Colonic mucosa (tissue), 4 donors: Measurements from ENCODE around the gene KRT85. TPM values are rescaled to one million over a fixed set of nuclear protein-coding genes. Genes with fewer than 3 reads are reported as not detected.

Source experiments
- DNase-seq: peaks from one replicate; pipeline ENCODE4 v3.0.0-alpha.2; 2020
- H3K27ac ChIP-seq: fragments of 200-600 bp; one replicate; pipeline ENCODE4 v1.8.0; 2021
- H3K27me3 ChIP-seq: fragments of 200-600 bp; one replicate; pipeline ENCODE4 v1.8.0; 2021
- H3K36me3 ChIP-seq: fragments of 200-600 bp; one replicate; pipeline ENCODE4 v1.8.0; 2021
- H3K4me1 ChIP-seq: fragments of 200-600 bp; one replicate; pipeline ENCODE4 v1.8.0; 2021; ENCODE audit warnings: mild to moderate bottlenecking
- H3K4me3 ChIP-seq: fragments of 200-600 bp; one replicate; pipeline ENCODE4 v1.8.0; 2021
- H3K9ac ChIP-seq, 2 donors: one replicate each; pipeline ENCODE4 v1.7.0; 2013; ENCODE audit warnings: control low read depth in 2 of 2, low read depth in 2 of 2, low read length in 2 of 2
- H3K9me3 ChIP-seq: fragments of 200-600 bp; one replicate; pipeline ENCODE4 v1.8.0; 2021
- CTCF ChIP-seq: fragments of 200-600 bp; IDR thresholded peaks from one replicate; pipeline ENCODE4 v1.8.0; 2022; ENCODE audit warnings: antibody characterized with exemption, mild to moderate bottlenecking
- intact Hi-C: fragments of 100-400 bp; cut with DNase I; formaldehyde crosslinking; loops from one replicate; pipeline ENCODE4 v1.14.1; 2022
- total RNA-seq, 2 donors: library from RNA; stranded (reverse); fragmentation: NEBNext Ultra II Directional in 1 of 2; extraction: Animal tissue kit (Norgen Biotek cat#: 25700) in 1 of 2; gene quantifications; one replicate each; pipeline ENCODE4 v1.2.1, GENCODE V29; 2021
- donor health status: healthy.
- donor health status: DM: no; HTN: no; CAD: no.
- donor health status: DM: no; HTN: no; CAD: no.

Gene KRT85
- total RNA-seq, 2 donors from 2014 or later: not detected

DNA sequence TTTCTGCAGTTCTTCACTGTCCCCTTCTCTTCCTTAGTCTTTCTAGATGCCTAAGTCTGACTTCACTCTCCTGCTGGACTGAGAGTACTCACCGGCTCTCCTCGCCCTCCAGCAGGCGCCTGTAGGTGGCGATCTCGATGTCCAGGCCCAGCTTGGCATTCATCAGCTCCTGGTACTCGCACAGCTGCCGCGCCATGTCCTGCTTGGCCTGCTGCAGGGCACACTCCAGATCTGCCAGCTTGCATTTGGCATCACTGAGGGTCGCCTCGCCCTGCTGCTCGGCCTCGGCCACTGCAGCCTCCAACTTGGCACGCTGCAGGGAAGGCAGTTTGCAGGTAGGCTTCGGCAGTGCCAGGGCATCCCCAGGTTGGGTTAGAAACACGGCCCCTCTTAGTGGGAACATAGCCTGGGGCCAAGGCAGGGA is 13.0 kb upstream of the KRT85 start:
- DNase-seq: peak; percentile 34

GRCh38 chr12:52379536-52379935 is 12.3 kb upstream of the KRT85 start:
- H3K4me1 ChIP-seq: no peaks in the 10 kb centered on the region
- intact Hi-C loops: loop anchor here (10.0 kb wide), 1 partner anchor 595 kb away; no protein-coding TSS in a partner anchor
- no peak for TF ChIP-seq CTCF
- H3K27ac ChIP-seq: no peak overlapping the region
- no peaks in the 10 kb centered on the region for H3K27me3 ChIP-seq
- no peak overlapping the region for H3K9ac ChIP-seq
- no peak overlapping the region for H3K4me3 ChIP-seq
- no peaks in the 10 kb centered on the region for H3K9me3 ChIP-seq
- DNase-seq: no peak
- H3K36me3 ChIP-seq: no peaks in the 10 kb centered on the region

More for the DNA sequence above, 13.0 kb upstream of the KRT85 start:
- Histone ChIP-seq H3K4me1 (no peaks in the 10 kb centered on the region), H3K4me3 (no peak overlapping the region), H3K27me3 (no peaks in the 10 kb centered on the region), H3K27ac (no peak overlapping the region), H3K9me3 (no peaks in the 10 kb centered on the region), H3K9ac (no peak overlapping the region), H3K36me3 (no peaks in the 10 kb centered on the region)
- peak; percentile 34 for TF ChIP-seq CTCF
- intact Hi-C loops: no loop called here

- TF ChIP-seq CTCF: no peak
- Histone ChIP-seq H3K4me1 (no peaks in the 10 kb centered on the region), H3K27me3 (no peaks in the 10 kb centered on the region), H3K9me3 (no peaks in the 10 kb centered on the region), H3K36me3 (no peaks in the 10 kb centered on the region), H3K27ac (no peak overlapping the region), H3K9ac (no peak overlapping the region), H3K4me3 (no peak overlapping the region)
- no peak for DNase-seq
- intact Hi-C loops: loop anchor here (10.0 kb wide), 1 partner anchor 597 kb away; no protein-coding TSS in a partner anchor
Observed at GRCh38 chr12:52378091-52378490, 10.8 kb upstream of the KRT85 start.

DNA sequence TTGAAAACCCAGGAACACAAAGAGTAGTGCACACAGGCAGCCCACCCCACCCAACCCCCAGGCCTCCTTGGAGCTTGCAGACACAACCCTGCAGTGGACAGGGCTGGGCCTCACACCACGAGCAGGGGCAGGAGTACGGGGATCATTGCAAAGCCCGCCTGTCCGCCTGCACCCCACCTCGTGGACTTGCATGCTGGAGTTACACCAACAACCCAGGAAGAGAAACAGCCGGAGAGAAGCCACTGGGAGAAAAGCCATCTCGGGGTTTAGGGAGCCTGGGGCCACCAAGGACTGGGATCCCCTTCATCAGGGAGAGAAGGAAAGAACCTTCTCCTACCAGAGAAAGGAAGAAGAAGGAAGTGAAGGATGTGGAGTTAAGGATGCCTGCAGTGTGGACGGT is 10.0 kb upstream of the KRT85 start:
- no peak for TF ChIP-seq CTCF
- DNase-seq: no peak
- no peaks in the 10 kb centered on the region for H3K36me3 ChIP-seq
- intact Hi-C loops: loop anchor here (10.0 kb wide), 1 partner anchor 598 kb away; no protein-coding TSS in a partner anchor
- no peaks in the 10 kb centered on the region for H3K4me1 ChIP-seq
- H3K4me3 ChIP-seq: no peak overlapping the region
- no peak overlapping the region for H3K9ac ChIP-seq
- no peaks in the 10 kb centered on the region for H3K27me3 ChIP-seq
- H3K27ac ChIP-seq: no peak overlapping the region
- no peaks in the 10 kb centered on the region for H3K9me3 ChIP-seq

- H3K4me3 ChIP-seq: no peak overlapping the region
- H3K36me3 ChIP-seq: no peaks in the 10 kb centered on the region
- intact Hi-C loops: loop anchor here (5.0 to 10.0 kb wide), 3 partner anchors 210 to 602 kb away; no protein-coding TSS in a partner anchor
- no peaks in the 10 kb centered on the region for H3K4me1 ChIP-seq
- H3K9ac ChIP-seq: no peak overlapping the region
- no peaks in the 10 kb centered on the region for H3K9me3 ChIP-seq
- DNase-seq: peak; percentile 77
- no peak overlapping the region for H3K27ac ChIP-seq
- no peaks in the 10 kb centered on the region for H3K27me3 ChIP-seq
- TF ChIP-seq CTCF: peak; percentile 66
Observed at GRCh38 chr12:52372216-52373154, 5.2 kb upstream of the KRT85 start.
